ENCODE measurements around the gene IFI6. TPM values are rescaled to one million over a fixed set of nuclear protein-coding genes. Genes with fewer than 3 reads are reported as not detected.
"Not testable (repeated sequence)": the region's sequence is repeated elsewhere in the genome, so short reads cannot be mapped to it uniquely, and the experiment has no call there.

Gene IFI6
- total and polyA plus RNA-seq, 2 donors (not counting 1 experiment from before 2014, with no cell fraction given): 43.7 to 68.4 TPM

GRCh38 chr1:27628712-27629111, 43.3 kb downstream of the IFI6 start:
- H3K27me3 ChIP-seq (ENCODE audit: control insufficient read depth, insufficient read depth, low read length): peaks cover 21% of the 10 kb centered on the region
- H4K20me1 ChIP-seq (ENCODE audit: control insufficient read depth, extremely low read depth, insufficient read depth, low read length): no peaks in the 10 kb centered on the region
- H3K36me3 ChIP-seq (ENCODE audit: control insufficient read depth, insufficient read depth, low read length): no peaks in the 10 kb centered on the region
- no peak overlapping the region for H3K9ac ChIP-seq (ENCODE audit: insufficient read depth, low read length)
- H2AFZ ChIP-seq (ENCODE audit: low read length): no peak overlapping the region
- TF ChIP-seq CTCF (conservative IDR thresholded peaks at IDR 0.05 in 1 of 2, IDR thresholded peaks at IDR 0.05 in 1 of 2; ENCODE audit: low read depth in 1 of 2, low read length in 2 of 2): no peak
- no peak for TF ChIP-seq EZH2 (IDR thresholded peaks at IDR 0.05; ENCODE audit: low read length, missing control alignments)
- no peak overlapping the region for H3K4me3 ChIP-seq (replicated peaks in 1 of 4; ENCODE audit: control extremely low read depth in 1 of 4, insufficient read depth in 1 of 4, low read depth in 3 of 4, low read length in 4 of 4)
- no peaks in the 10 kb centered on the region for H3K9me3 ChIP-seq (ENCODE audit: control insufficient read depth, insufficient read depth, low read depth, low read length)
- no peaks in the 10 kb centered on the region for H3K4me1 ChIP-seq (ENCODE audit: control insufficient read depth, extremely low read depth, insufficient read depth, low read length)
- DNase-seq (ENCODE audit: low read depth in 2 of 2): no peak
- H3K4me2 ChIP-seq (ENCODE audit: extremely low read depth, insufficient read depth, low read length): no peak overlapping the region
- no peaks in the 10 kb centered on the region for H3K79me2 ChIP-seq (ENCODE audit: control insufficient read depth, insufficient read depth, low read length)
- H3K27ac ChIP-seq (ENCODE audit: insufficient read depth, low read length): no peak overlapping the region

- not testable (repeated sequence) for DNase-seq (ENCODE audit: low read depth in 2 of 2); H3K4me1 ChIP-seq (ENCODE audit: control insufficient read depth, extremely low read depth, insufficient read depth, low read length); H3K4me2 ChIP-seq (ENCODE audit: extremely low read depth, insufficient read depth, low read length); H3K27ac ChIP-seq (ENCODE audit: insufficient read depth, low read length); H3K36me3 ChIP-seq (ENCODE audit: control insufficient read depth, insufficient read depth, low read length); H3K4me3 ChIP-seq (replicated peaks in 1 of 4; ENCODE audit: control extremely low read depth in 1 of 4, insufficient read depth in 1 of 4, low read depth in 3 of 4, low read length in 4 of 4); H4K20me1 ChIP-seq (ENCODE audit: control insufficient read depth, extremely low read depth, insufficient read depth, low read length); H2AFZ ChIP-seq (ENCODE audit: low read length); H3K79me2 ChIP-seq (ENCODE audit: control insufficient read depth, insufficient read depth, low read length); H3K9ac ChIP-seq (ENCODE audit: insufficient read depth, low read length); H3K9me3 ChIP-seq (ENCODE audit: control insufficient read depth, insufficient read depth, low read depth, low read length)
- peaks cover 11% of the 10 kb centered on the region for H3K27me3 ChIP-seq (ENCODE audit: control insufficient read depth, insufficient read depth, low read length)
Measured at GRCh38 chr1:27627733-27628132, 44.3 kb downstream of the IFI6 start.

- H3K4me2 ChIP-seq (ENCODE audit: extremely low read depth, insufficient read depth, low read length): no peak overlapping the region
- H3K79me2 ChIP-seq (ENCODE audit: control insufficient read depth, insufficient read depth, low read length): no peaks in the 10 kb centered on the region
- TF ChIP-seq CTCF (conservative IDR thresholded peaks at IDR 0.05 in 1 of 2, IDR thresholded peaks at IDR 0.05 in 1 of 2; ENCODE audit: low read depth in 1 of 2, low read length in 2 of 2) (no peak), EZH2 (IDR thresholded peaks at IDR 0.05; ENCODE audit: low read length, missing control alignments) (no peak)
- H3K4me3 ChIP-seq (replicated peaks in 1 of 4; ENCODE audit: control extremely low read depth in 1 of 4, insufficient read depth in 1 of 4, low read depth in 3 of 4, low read length in 4 of 4): no peak overlapping the region
- no peak for DNase-seq (ENCODE audit: low read depth in 2 of 2)
- no peaks in the 10 kb centered on the region for H3K4me1 ChIP-seq (ENCODE audit: control insufficient read depth, extremely low read depth, insufficient read depth, low read length)
- H3K27me3 ChIP-seq (ENCODE audit: control insufficient read depth, insufficient read depth, low read length): peaks cover 11% of the 10 kb centered on the region
- no peaks in the 10 kb centered on the region for H3K9me3 ChIP-seq (ENCODE audit: control insufficient read depth, insufficient read depth, low read depth, low read length)
- no peaks in the 10 kb centered on the region for H3K36me3 ChIP-seq (ENCODE audit: control insufficient read depth, insufficient read depth, low read length)
- H3K27ac ChIP-seq (ENCODE audit: insufficient read depth, low read length): no peak overlapping the region
- H3K9ac ChIP-seq (ENCODE audit: insufficient read depth, low read length): no peak overlapping the region
- H2AFZ ChIP-seq (ENCODE audit: low read length): no peak overlapping the region
- no peaks in the 10 kb centered on the region for H4K20me1 ChIP-seq (ENCODE audit: control insufficient read depth, extremely low read depth, insufficient read depth, low read length)
Measured at GRCh38 chr1:27627061-27627460, 44.9 kb downstream of the IFI6 start.

All from fibroblast of lung (primary cell).